H1 (cell line): ENCODE measurements around the gene DRP2. TPM values are rescaled to one million over a fixed set of nuclear protein-coding genes. Genes with fewer than 3 reads are reported as not detected.

Source experiments
- CTCF ChIA-PET: fragments of 300-600 bp; sonication (Branson Sonifier 250); formaldehyde crosslinking; loops from one replicate; lab custom pipeline; 2021; ENCODE audit not compliant: partially characterized antibody; lab: Charles Lee
- POLR2A ChIA-PET: fragments of 300-600 bp; sonication (Branson Sonifier 250); formaldehyde crosslinking; loops from one replicate; lab custom pipeline; 2021; ENCODE audit warnings: inconsistent platforms; ENCODE audit not compliant: partially characterized antibody; lab: Charles Lee
- DNase-seq, 2 experiments: peaks; one replicate each; pipeline versions ENCODE4 v3.0.0 to v3.0.0-alpha.2; 2010 to 2022; ENCODE audit warnings: low spot score in 2 of 2, low read depth in 1 of 2, mixed read lengths in 1 of 2
- FAIRE-seq: peaks from 2 replicates; lab custom pipeline; 2011; peaks lifted over from hg19 to GRCh38; lab: Jason Lieb, UNC
- H2AFZ ChIP-seq: 2 replicates; pipeline ENCODE4 v1.8.1; 2012; ENCODE audit warnings: low read length, inconsistent platforms
- H2AK5ac ChIP-seq: 2 replicates; pipeline ENCODE4 v1.6.1; 2013; ENCODE audit warnings: low read depth, low read length
- H2BK120ac ChIP-seq: replicated peaks from 2 replicates; pipeline ENCODE3; 2013; ENCODE audit warnings: low read depth, low read length, inconsistent platforms
- H2BK12ac ChIP-seq: 2 replicates; pipeline ENCODE4 v1.6.1; 2013; ENCODE audit warnings: low read depth, low read length
- H2BK15ac ChIP-seq: 2 replicates; pipeline ENCODE4 v1.6.1; 2013; ENCODE audit warnings: low read length
- H2BK20ac ChIP-seq: 2 replicates; pipeline ENCODE4 v1.6.1; 2013; ENCODE audit warnings: low read length
- H2BK5ac ChIP-seq: 2 replicates; pipeline ENCODE4 v1.6.1; 2013; ENCODE audit warnings: low read depth, low read length
- H3K14ac ChIP-seq: 2 replicates; pipeline ENCODE4 v1.6.1; 2013; ENCODE audit warnings: inconsistent platforms; ENCODE audit not compliant: insufficient read length
- H3K18ac ChIP-seq: 2 replicates; pipeline ENCODE4 v1.6.1; 2013; ENCODE audit warnings: low read length; ENCODE audit errors: extremely low read depth
- H3K23ac ChIP-seq: 2 replicates; pipeline ENCODE4 v1.6.1; 2013; ENCODE audit warnings: inconsistent platforms; ENCODE audit not compliant: insufficient read length
- H3K23me2 ChIP-seq: 2 replicates; pipeline ENCODE4 v1.6.1; 2013; ENCODE audit warnings: low read depth, low read length
- H3K27ac ChIP-seq: 2 replicates; pipeline ENCODE4 v1.6.1; 2011; ENCODE audit warnings: low read depth, low read length, inconsistent platforms
- H3K27me3 ChIP-seq, 4 experiments: replicated peaks in 1 of 4; 1 replicate in 1 of 4; 2 replicates in 3 of 4; pipeline versions ENCODE4 v1.6.1 to v1.8.1; 2011 to 2013; ENCODE audit warnings: low read length in 3 of 4, mild to moderate bottlenecking in 3 of 4, inconsistent platforms in 2 of 4, mixed read lengths in 2 of 4, moderate library complexity in 1 of 4; ENCODE audit not compliant: control insufficient read depth in 3 of 4, insufficient read depth in 3 of 4; ENCODE audit errors: extremely low read depth in 1 of 4
- H3K36me3 ChIP-seq, 4 experiments: 2 replicates each; pipeline versions ENCODE4 v1.6.1 to v1.8.1; 2011 to 2013; ENCODE audit warnings: mild to moderate bottlenecking in 4 of 4, low read length in 3 of 4, moderate library complexity in 2 of 4, control low read depth in 1 of 4, inconsistent platforms in 1 of 4; ENCODE audit not compliant: insufficient read depth in 4 of 4, control insufficient read depth in 2 of 4
- H3K4ac ChIP-seq: replicated peaks from 2 replicates; pipeline ENCODE3; 2013; ENCODE audit warnings: low read length, low read depth, mixed read lengths, inconsistent platforms; ENCODE audit not compliant: insufficient read length
- H3K4me1 ChIP-seq, 4 experiments: replicated peaks in 1 of 4; 1 replicate in 1 of 4; 2 replicates in 3 of 4; pipeline versions ENCODE4 v1.6.1 to v1.8.1; 2011 to 2013; ENCODE audit warnings: low read length in 3 of 4, inconsistent platforms in 2 of 4, mixed read lengths in 1 of 4; ENCODE audit not compliant: insufficient read depth in 4 of 4, control insufficient read depth in 3 of 4
- H3K4me2 ChIP-seq, 2 experiments: 2 replicates each; pipeline versions ENCODE4 v1.6.1 to v1.8.1; 2011 to 2013; ENCODE audit warnings: low read depth in 2 of 2, low read length in 2 of 2, control low read depth in 1 of 2, inconsistent platforms in 1 of 2, mild to moderate bottlenecking in 1 of 2; ENCODE audit not compliant: insufficient read depth in 1 of 2
- H3K4me3 ChIP-seq, 4 experiments: fragments of 200-600, 300-600 bp in 1 of 4; sonication (generic), shearing (Covaris generic), sonication (Bioruptor Twin) in 1 of 4; 2 replicates each; pipeline versions ENCODE4 v1.5.1 to v1.8.1; 2011 to 2016; ENCODE audit warnings: low read length in 4 of 4, low read depth in 3 of 4, control low read depth in 2 of 4, inconsistent platforms in 2 of 4, mild to moderate bottlenecking in 2 of 4, mixed read lengths in 1 of 4, moderate library complexity in 1 of 4; ENCODE audit not compliant: insufficient read depth in 2 of 4; ENCODE audit errors: extremely low read depth in 1 of 4
- H3K56ac ChIP-seq: replicated peaks from 2 replicates; pipeline ENCODE3; 2013; ENCODE audit warnings: low read depth, mild to moderate bottlenecking, mixed read lengths, low read length, inconsistent platforms; ENCODE audit not compliant: insufficient read length
- H3K79me1 ChIP-seq: 2 replicates; pipeline ENCODE4 v1.6.1; 2013; ENCODE audit warnings: low read depth, low read length, control low read depth
- H3K79me2 ChIP-seq, 2 experiments: 2 replicates each; pipeline versions ENCODE4 v1.6.1 to v1.8.1; 2012 to 2013; ENCODE audit warnings: low read length in 2 of 2, mild to moderate bottlenecking in 2 of 2, inconsistent platforms in 1 of 2; ENCODE audit not compliant: insufficient read depth in 2 of 2, control insufficient read depth in 1 of 2
- H3K9ac ChIP-seq, 4 experiments: replicated peaks in 1 of 4; 1 replicate in 1 of 4; 2 replicates in 3 of 4; pipeline versions ENCODE4 v1.6.1 to v1.8.1; 2011 to 2013; ENCODE audit warnings: low read depth in 3 of 4, low read length in 3 of 4, control low read depth in 2 of 4, mild to moderate bottlenecking in 2 of 4, moderate library complexity in 2 of 4, inconsistent platforms in 1 of 4; ENCODE audit errors: extremely low read depth in 1 of 4
- H3K9me3 ChIP-seq, 2 experiments: 2 replicates each; pipeline versions ENCODE4 v1.6.1 to v1.8.1; 2012 to 2013; ENCODE audit warnings: mild to moderate bottlenecking in 2 of 2, moderate library complexity in 2 of 2, control low read depth in 1 of 2, inconsistent platforms in 1 of 2, low read depth in 1 of 2, low read length in 1 of 2, mixed read lengths in 1 of 2; ENCODE audit not compliant: insufficient read depth in 2 of 2
- H4K20me1 ChIP-seq, 2 experiments: replicated peaks in 1 of 2; 2 replicates each; pipeline versions ENCODE3 to v1.8.1; 2011 to 2013; ENCODE audit warnings: inconsistent platforms in 2 of 2, low read length in 2 of 2, mild to moderate bottlenecking in 1 of 2; ENCODE audit not compliant: insufficient read depth in 2 of 2, control insufficient read depth in 1 of 2
- H4K5ac ChIP-seq: 2 replicates; pipeline ENCODE4 v1.6.1; 2013; ENCODE audit warnings: low read length, low read depth, mixed read lengths, inconsistent platforms; ENCODE audit not compliant: insufficient read length
- H4K8ac ChIP-seq: 2 replicates; pipeline ENCODE4 v1.8.0; 2013; ENCODE audit warnings: mild to moderate bottlenecking, moderate library complexity, low read length, inconsistent platforms; ENCODE audit not compliant: insufficient read depth; ENCODE audit errors: extremely low read depth
- H4K91ac ChIP-seq: replicated peaks from 2 replicates; pipeline ENCODE3; 2013; ENCODE audit warnings: low read length, mixed read lengths, inconsistent platforms; ENCODE audit not compliant: insufficient read length
- ATF3 ChIP-seq: IDR thresholded peaks from 2 replicates; pipeline ENCODE4 v1.6.1; 2011; ENCODE audit warnings: low read depth, mild to moderate bottlenecking, low read length; ENCODE audit not compliant: insufficient read depth
- BCL11A ChIP-seq, 2 experiments: IDR thresholded peaks; one replicate each; pipeline ENCODE4 v1.6.1; 2011; ENCODE audit warnings: low read depth in 2 of 2, low read length in 2 of 2, mild to moderate bottlenecking in 2 of 2
- BRCA1 ChIP-seq: IDR thresholded peaks from 2 replicates; pipeline ENCODE4 v1.6.1; 2012; ENCODE audit warnings: low read depth, low read length, improper control_type of control experiment
- CEBPB ChIP-seq: IDR thresholded peaks from 2 replicates; pipeline ENCODE4 v1.6.1; 2012; ENCODE audit warnings: low read depth, low read length
- GTF2F1 ChIP-seq: IDR thresholded peaks from 2 replicates; pipeline ENCODE4 v1.6.1; 2012; ENCODE audit warnings: low read depth, low read length, improper control_type of control experiment, borderline replicate concordance
- MAFK ChIP-seq: IDR thresholded peaks from 2 replicates; pipeline ENCODE4 v1.6.1; 2012; ENCODE audit warnings: low read depth, mild to moderate bottlenecking, improper control_type of control experiment, low read length
- POU5F1 ChIP-seq: IDR thresholded peaks from 2 replicates; pipeline ENCODE4 v1.6.1; 2011; ENCODE audit warnings: low read depth, mild to moderate bottlenecking, low read length, moderate library complexity
- SP2 ChIP-seq: IDR thresholded peaks from 2 replicates; pipeline ENCODE4 v1.6.1; 2012; ENCODE audit warnings: mild to moderate bottlenecking, low read length, inconsistent platforms
- TCF12 ChIP-seq: IDR thresholded peaks from 2 replicates; pipeline ENCODE4 v1.6.1; 2011; ENCODE audit warnings: low read depth, mild to moderate bottlenecking, low read length
- WGBS, 2 experiments: shearing (Covaris generic) in 1 of 2; methylation state at CpG; one replicate each; pipeline versions ENCODE4 v1.1.6 to v1.1.7; 2013 to 2015; ENCODE audit warnings: low lambda C conversion rate in 2 of 2, mixed read lengths in 2 of 2, inconsistent platforms in 1 of 2, low coverage in 1 of 2, missing lambda C conversion rate in 1 of 2; ENCODE audit not compliant: insufficient replicate concordance in 2 of 2, insufficient coverage in 1 of 2, insufficient read length in 1 of 2; ENCODE audit errors: extremely low coverage in 1 of 2, missing lambda C conversion rate in 1 of 2; 5-methylcytosine and 5-hydroxymethylcytosine counted together
- polyA plus RNA-seq, 7 experiments: library from polyadenylated mRNA; depleted of rRNA in 3 of 7; stranded (reverse) in 5 of 7; unstranded in 2 of 7; fragments of >200 nt in 5 of 7; fragments of 200-250 nt in 2 of 7; gene quantifications; 1 replicate in 5 of 7; 2 replicates in 1 of 7; 4 replicates in 1 of 7; pipeline versions ENCODE4 v1.2.1 to v1.2.3, GENCODE V29; 2011 to 2013; ENCODE audit warnings: missing spikeins in 2 of 7, mixed read lengths in 2 of 7
- total RNA-seq: library from RNA; stranded (reverse); fragmentation: NEBNext Ultra II Directional; extraction: Animal tissue kit (Norgen Biotek cat#: 25700); gene quantifications from 2 replicates; pipeline ENCODE4 v1.2.1, GENCODE V29; 2021

DRP2 gene
- total and polyA plus RNA-seq, 2 of the 8 experiments (the other 6 are each of a cell fraction or from before 2014, with no cell fraction given): 0.18 to 0.20 TPM

GRCh38 chrX:101232316-101232715, 12.7 kb downstream of the DRP2 start:
- WGBS, 2 experiments: 100% methylated on average over 3 of the region's 5 CpGs; no CpG with 5 or more reads in 1 of the 2 experiments

More at GRCh38 chrX:101232316-101232715, 12.7 kb downstream of the DRP2 start:
- Histone ChIP-seq H3K36me3 (no peaks in the 10 kb centered on the region), H3K14ac (no peak overlapping the region), H2BK12ac (no peak overlapping the region), H4K91ac (no peak overlapping the region), H4K20me1 (no peaks in the 10 kb centered on the region), H3K9me3 (no peaks in the 10 kb centered on the region), H4K8ac (no peak overlapping the region), H4K5ac (no peak overlapping the region), H2AFZ (no peak overlapping the region), H2BK5ac (no peak overlapping the region), H3K79me1 (no peaks in the 10 kb centered on the region), H3K79me2 (no peaks in the 10 kb centered on the region), H2BK120ac (no peak overlapping the region), H3K4me1 (no peaks in the 10 kb centered on the region), H2BK15ac (no peak overlapping the region), H2AK5ac (no peak overlapping the region), H3K4me2 (no peak overlapping the region), H3K18ac (no peak overlapping the region), H3K27ac (no peak overlapping the region), H2BK20ac (no peak overlapping the region), H3K4me3 (no peak overlapping the region), H3K27me3 (no peaks in the 10 kb centered on the region), H3K23me2 (no peaks in the 10 kb centered on the region), H3K9ac (no peak overlapping the region), H3K4ac (no peak overlapping the region), H3K56ac (no peak overlapping the region), H3K23ac (no peak overlapping the region)
- CTCF ChIA-PET: no interaction called here
- DNase-seq (no peak), FAIRE-seq (no peak)
- POLR2A ChIA-PET: no interaction called here
- TF ChIP-seq BRCA1 (no peak), SP2 (no peak), BCL11A (IDR thresholded peaks at IDR 0.05; ENCODE audit: low read depth in 2 of 2, low read length in 2 of 2) (no peak), POU5F1 (no peak), MAFK (no peak), CEBPB (no peak), GTF2F1 (no peak), ATF3 (no peak), TCF12 (no peak)
